Measurements from ENCODE around the gene NFATC3. TPM values are rescaled to one million over a fixed set of nuclear protein-coding genes. Genes with fewer than 3 reads are reported as not detected.

NFATC3 gene
- total RNA-seq, 1 experiment from 2014 or later, result 12.1 TPM

DNA sequence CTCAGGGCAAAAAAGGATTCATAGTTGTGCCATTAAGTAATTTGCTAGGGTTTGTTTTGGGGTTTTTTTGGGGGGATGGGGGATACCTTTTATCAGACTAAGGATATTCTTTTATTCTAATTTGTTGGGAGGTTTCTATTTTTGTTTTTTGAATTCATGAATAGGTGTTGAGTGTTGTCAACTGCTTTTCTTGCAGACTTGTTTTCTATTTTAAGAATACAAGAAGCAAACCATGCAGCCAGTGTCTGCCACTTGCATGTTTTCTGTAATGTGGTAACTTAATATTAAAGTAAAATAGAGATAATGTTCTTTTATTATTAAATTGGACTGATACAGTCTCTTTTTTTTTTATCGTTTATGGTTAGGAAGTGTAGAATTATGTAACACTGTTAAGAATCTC, 49.5 kb downstream of the NFATC3 start:
- Histone ChIP-seq H3K4me3 (ENCODE audit: low read length) (no peak overlapping the region), H3K27ac (ENCODE audit: low read length) (no peak overlapping the region), H3K27me3 (ENCODE audit: low read length) (no peaks in the 10 kb centered on the region), H3F3A (ENCODE audit: low read length, unreplicated experiment) (no peaks in the 10 kb centered on the region), H3K79me2 (ENCODE audit: low read length) (no peaks in the 10 kb centered on the region), H3K4me2 (ENCODE audit: low read length) (no peak overlapping the region), H3K9me3 (ENCODE audit: low read length) (no peaks in the 10 kb centered on the region), H2AFZ (ENCODE audit: low read length) (no peak overlapping the region), H4K20me1 (ENCODE audit: low read length) (no peaks in the 10 kb centered on the region), H3K36me3 (ENCODE audit: low read depth, low read length) (no peaks in the 10 kb centered on the region), H3K9ac (ENCODE audit: low read length) (no peak overlapping the region), H3K4me1 (ENCODE audit: insufficient read depth, low read length) (peaks cover 4% of the 10 kb centered on the region; the same call in 1 of the 2 replicates), H3K9me2 (replicated peaks; ENCODE audit: low read length) (no peaks in the 10 kb centered on the region)
- BruUV-seq (replicated peaks), result no TSS peak
- intact Hi-C loops (cut with micrococcal nuclease), result no loop called here
- no peak for DNase-seq
- ChIA-PET POLR2A (ENCODE audit: unreplicated experiment) (no interaction called here), CTCF (no interaction called here)
- TF ChIP-seq EZH2 (IDR thresholded peaks at IDR 0.05; ENCODE audit: low read length, unreplicated experiment) (no peak), EZH2phosphoT487 (IDR thresholded peaks at IDR 0.05; ENCODE audit: borderline replicate concordance, low read length) (no peak)
- TF ChIP-seq, protein P1, sequence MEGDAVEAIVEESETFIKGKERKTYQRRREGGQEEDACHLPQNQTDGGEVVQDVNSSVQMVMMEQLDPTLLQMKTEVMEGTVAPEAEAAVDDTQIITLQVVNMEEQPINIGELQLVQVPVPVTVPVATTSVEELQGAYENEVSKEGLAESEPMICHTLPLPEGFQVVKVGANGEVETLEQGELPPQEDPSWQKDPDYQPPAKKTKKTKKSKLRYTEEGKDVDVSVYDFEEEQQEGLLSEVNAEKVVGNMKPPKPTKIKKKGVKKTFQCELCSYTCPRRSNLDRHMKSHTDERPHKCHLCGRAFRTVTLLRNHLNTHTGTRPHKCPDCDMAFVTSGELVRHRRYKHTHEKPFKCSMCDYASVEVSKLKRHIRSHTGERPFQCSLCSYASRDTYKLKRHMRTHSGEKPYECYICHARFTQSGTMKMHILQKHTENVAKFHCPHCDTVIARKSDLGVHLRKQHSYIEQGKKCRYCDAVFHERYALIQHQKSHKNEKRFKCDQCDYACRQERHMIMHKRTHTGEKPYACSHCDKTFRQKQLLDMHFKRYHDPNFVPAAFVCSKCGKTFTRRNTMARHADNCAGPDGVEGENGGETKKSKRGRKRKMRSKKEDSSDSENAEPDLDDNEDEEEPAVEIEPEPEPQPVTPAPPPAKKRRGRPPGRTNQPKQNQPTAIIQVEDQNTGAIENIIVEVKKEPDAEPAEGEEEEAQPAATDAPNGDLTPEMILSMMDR (conservative IDR thresholded peaks at IDR 0.05; ENCODE audit: low read depth, low read length), result no peak
- ATAC-seq, result no peak

DNA sequence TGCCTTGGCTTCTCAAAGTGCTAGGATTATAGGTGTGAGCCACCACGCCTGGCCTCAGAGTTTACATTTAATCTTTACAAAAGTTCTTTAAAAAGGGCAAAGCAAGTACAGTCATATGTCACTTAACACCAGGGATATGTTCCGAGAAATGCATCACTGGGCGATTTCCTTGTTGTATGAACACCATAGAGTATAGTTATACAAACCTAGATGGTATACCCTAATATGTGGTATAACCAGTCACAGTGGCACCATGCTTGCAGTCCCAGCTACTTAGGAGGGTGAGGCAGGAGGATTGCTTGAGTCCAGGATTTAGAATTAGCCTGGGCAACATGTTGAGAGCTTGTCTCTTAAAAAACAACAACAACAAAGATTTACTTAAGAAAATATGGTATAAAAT, 51.3 kb downstream of the NFATC3 start:
- DNase-seq, result no peak
- H3K36me3 ChIP-seq (ENCODE audit: low read depth, low read length), result no peaks in the 10 kb centered on the region
- H3K9me3 ChIP-seq (ENCODE audit: low read length), result no peaks in the 10 kb centered on the region
- no peak overlapping the region for H3K4me2 ChIP-seq (ENCODE audit: low read length)
- H3K79me2 ChIP-seq (ENCODE audit: low read length), result peaks cover 3% of the 10 kb centered on the region; the same call in 1 of the 2 replicates
- ChIA-PET POLR2A (ENCODE audit: unreplicated experiment) (no interaction called here), CTCF (no interaction called here)
- no peaks in the 10 kb centered on the region for H3K9me2 ChIP-seq (replicated peaks; ENCODE audit: low read length)
- BruUV-seq (replicated peaks), result no TSS peak
- H2AFZ ChIP-seq (ENCODE audit: low read length), result no peak overlapping the region
- no peak overlapping the region for H3K4me3 ChIP-seq (ENCODE audit: low read length)
- no peaks in the 10 kb centered on the region for H4K20me1 ChIP-seq (ENCODE audit: low read length)
- H3F3A ChIP-seq (ENCODE audit: low read length, unreplicated experiment), result peaks cover 2% of the 10 kb centered on the region
- no peaks in the 10 kb centered on the region for H3K27me3 ChIP-seq (ENCODE audit: low read length)
- no peak for ATAC-seq
- no peak overlapping the region for H3K9ac ChIP-seq (ENCODE audit: low read length)
- no peak overlapping the region for H3K27ac ChIP-seq (ENCODE audit: low read length)
- intact Hi-C loops (cut with micrococcal nuclease), result no loop called here
- TF ChIP-seq EZH2 (IDR thresholded peaks at IDR 0.05; ENCODE audit: low read length, unreplicated experiment) (no peak), EZH2phosphoT487 (IDR thresholded peaks at IDR 0.05; ENCODE audit: borderline replicate concordance, low read length) (no peak)
- TF ChIP-seq, protein P1 (conservative IDR thresholded peaks at IDR 0.05; ENCODE audit: low read depth, low read length), result no peak
- peaks cover 6% of the 10 kb centered on the region for H3K4me1 ChIP-seq (ENCODE audit: insufficient read depth, low read length)

DNA sequence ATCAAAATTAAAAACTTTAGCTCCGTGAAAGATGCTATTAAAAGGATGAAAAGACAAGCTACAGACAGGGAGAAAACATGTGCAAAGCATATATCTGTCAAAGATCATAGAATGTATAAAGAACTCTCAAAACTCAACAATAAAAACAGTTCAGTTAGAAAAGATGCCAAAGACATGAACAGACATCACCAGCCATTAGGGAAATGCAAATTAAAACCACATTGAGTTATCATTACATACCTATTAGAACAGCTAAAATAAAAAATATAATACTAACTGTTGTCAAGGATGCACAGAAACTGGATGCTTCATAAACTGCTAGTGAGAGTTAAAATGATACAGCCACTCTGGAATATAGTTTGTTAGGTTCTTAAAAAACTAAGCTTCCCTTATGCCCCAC, 58.8 kb downstream of the NFATC3 start:
- H3K9ac ChIP-seq (ENCODE audit: low read length), result no peak overlapping the region
- H3K4me2 ChIP-seq (ENCODE audit: low read length), result no peak overlapping the region
- no peaks in the 10 kb centered on the region for H3K27me3 ChIP-seq (ENCODE audit: low read length)
- H3F3A ChIP-seq (ENCODE audit: low read length, unreplicated experiment), result peaks cover 7% of the 10 kb centered on the region
- peaks cover 7% of the 10 kb centered on the region; the same call in 1 of the 2 replicates for H3K79me2 ChIP-seq (ENCODE audit: low read length)
- H2AFZ ChIP-seq (ENCODE audit: low read length), result no peak overlapping the region
- ChIA-PET CTCF (no interaction called here), POLR2A (ENCODE audit: unreplicated experiment) (interaction anchor here (0.6 kb wide), 1 partner anchor 121 kb away, joined by 3 read pairs; the partner anchor contains the start of genes DDX28 and DUS2)
- TF ChIP-seq, protein P1 (conservative IDR thresholded peaks at IDR 0.05; ENCODE audit: low read depth, low read length), result no peak
- TF ChIP-seq EZH2 (IDR thresholded peaks at IDR 0.05; ENCODE audit: low read length, unreplicated experiment) (no peak), EZH2phosphoT487 (IDR thresholded peaks at IDR 0.05; ENCODE audit: borderline replicate concordance, low read length) (no peak)
- no peak overlapping the region for H3K4me3 ChIP-seq (ENCODE audit: low read length)
- no peaks in the 10 kb centered on the region for H3K36me3 ChIP-seq (ENCODE audit: low read depth, low read length)
- ATAC-seq (no peak), DNase-seq (no peak)
- BruUV-seq (replicated peaks), result no TSS peak
- no peaks in the 10 kb centered on the region for H3K9me3 ChIP-seq (ENCODE audit: low read length)
- no peak overlapping the region for H3K27ac ChIP-seq (ENCODE audit: low read length)
- no peaks in the 10 kb centered on the region for H4K20me1 ChIP-seq (ENCODE audit: low read length)
- peaks cover 17% of the 10 kb centered on the region for H3K4me1 ChIP-seq (ENCODE audit: insufficient read depth, low read length)
- H3K9me2 ChIP-seq (replicated peaks; ENCODE audit: low read length), result no peaks in the 10 kb centered on the region
- intact Hi-C loops (cut with micrococcal nuclease), result no loop called here

Data from PC-3 (cell line).